ENCODE data around the gene CEACAM4. TPM values are rescaled to one million over a fixed set of nuclear protein-coding genes. Genes with fewer than 3 reads are reported as not detected.
"Not testable (repeated sequence)": the region's sequence is repeated elsewhere in the genome, so short reads cannot be mapped to it uniquely, and the experiment has no call there.

CEACAM4 gene
- total RNA-seq, 2 experiments from 2014 or later = 0.36 to 0.84 TPM

GRCh38 chr19:41668315-41668714, 41.4 kb upstream of the CEACAM4 start:
- H3K4me1 ChIP-seq (ENCODE audit: insufficient read depth, low read length) = no peaks in the 10 kb centered on the region
- H3K9me3 Mint-ChIP-seq = peaks cover 13% of the 10 kb centered on the region
- H3K36me3 Mint-ChIP-seq (ENCODE audit: low read depth) = no peaks in the 10 kb centered on the region
- ChIA-PET CTCF (no interaction called here), POLR2A (no interaction called here)
- no peaks in the 10 kb centered on the region for H3K4me1 Mint-ChIP-seq (ENCODE audit: low read depth)
- ATAC-seq (ENCODE audit: poor library complexity) = no peak
- DNase-seq = no peak
- TF ChIP-seq CTCF (IDR thresholded peaks at IDR 0.05) = no peak
- no peak overlapping the region for H3K4me3 Mint-ChIP-seq
- H3K27me3 ChIP-seq (ENCODE audit: control insufficient read depth in 1 of 2, insufficient read depth in 2 of 2, low read length in 2 of 2) = peaks cover 16 to 37% of the 10 kb centered on the region in 2 experiments
- H3K27ac Mint-ChIP-seq = no peak overlapping the region
- peaks cover 69% of the 10 kb centered on the region for H3K27me3 Mint-ChIP-seq
- no peak overlapping the region for H3K27ac ChIP-seq (ENCODE audit: low read depth in 1 of 2, low read length in 2 of 2)
- intact Hi-C loops (cut with DNase I, micrococcal nuclease) = no loop called here
- no peaks in the 10 kb centered on the region for H3K36me3 ChIP-seq (ENCODE audit: insufficient read depth, low read length)
- peaks cover 7 to 20% of the 10 kb centered on the region in 2 experiments for H3K9me3 ChIP-seq (ENCODE audit: control insufficient read depth in 1 of 2, insufficient read depth in 1 of 2, low read length in 2 of 2)
- no peak overlapping the region for H3K4me3 ChIP-seq (ENCODE audit: low read length)

- Histone ChIP-seq H3K4me1 (ENCODE audit: insufficient read depth, low read length) (no peaks in the 10 kb centered on the region), H3K27me3 (ENCODE audit: control insufficient read depth in 1 of 2, insufficient read depth in 2 of 2, low read length in 2 of 2) (peaks cover 16 to 24% of the 10 kb centered on the region in 2 experiments), H3K4me3 (ENCODE audit: low read length) (no peak overlapping the region), H3K9me3 (ENCODE audit: control insufficient read depth in 1 of 2, insufficient read depth in 1 of 2, low read length in 2 of 2) (peaks cover 7 to 20% of the 10 kb centered on the region in 2 experiments), H3K36me3 (ENCODE audit: insufficient read depth, low read length) (no peaks in the 10 kb centered on the region), H3K27ac (ENCODE audit: low read depth in 1 of 2, low read length in 2 of 2) (no peak overlapping the region)
- H3K27me3 Mint-ChIP-seq = peaks cover 64% of the 10 kb centered on the region
- no peak for DNase-seq
- no peaks in the 10 kb centered on the region for H3K4me1 Mint-ChIP-seq (ENCODE audit: low read depth)
- CTCF ChIA-PET = interaction anchor here (1.8 kb wide), 1 partner anchor 24 kb away, joined by 6 read pairs; no protein-coding TSS in a partner anchor
- TF ChIP-seq CTCF (IDR thresholded peaks at IDR 0.05) = no peak
- POLR2A ChIA-PET = no interaction called here
- ATAC-seq (ENCODE audit: poor library complexity) = no peak
- H3K36me3 Mint-ChIP-seq (ENCODE audit: low read depth) = no peaks in the 10 kb centered on the region
- intact Hi-C loops (cut with DNase I, micrococcal nuclease) = no loop called here
- H3K27ac Mint-ChIP-seq = no peak overlapping the region
- H3K4me3 Mint-ChIP-seq = no peak overlapping the region
- peaks cover 15% of the 10 kb centered on the region for H3K9me3 Mint-ChIP-seq
Observed at GRCh38 chr19:41666075-41666474, 39.2 kb upstream of the CEACAM4 start.

GRCh38 chr19:41657157-41657556, 30.3 kb upstream of the CEACAM4 start:
- Histone ChIP-seq H3K27ac (ENCODE audit: low read depth in 1 of 2, low read length in 2 of 2) (peak overlapping the region in 1 of 2 donors; percentile 48), H3K4me3 (ENCODE audit: low read length) (no peak overlapping the region), H3K9me3 (ENCODE audit: control insufficient read depth in 1 of 2, insufficient read depth in 1 of 2, low read length in 2 of 2) (peaks cover 4 to 14% of the 10 kb centered on the region in 2 experiments), H3K27me3 (ENCODE audit: control insufficient read depth in 1 of 2, insufficient read depth in 2 of 2, low read length in 2 of 2) (peaks cover 6 to 20% of the 10 kb centered on the region in 2 experiments), H3K36me3 (ENCODE audit: insufficient read depth, low read length) (no peaks in the 10 kb centered on the region), H3K4me1 (ENCODE audit: insufficient read depth, low read length) (peaks cover 13% of the 10 kb centered on the region)
- DNase-seq (peak in 3 of 14 experiments; percentile 40 to 64 (median 55)), ATAC-seq (ENCODE audit: poor library complexity) (peak; percentile 29)
- Mint-ChIP-seq H3K27me3 (peaks cover 68% of the 10 kb centered on the region), H3K27ac (no peak overlapping the region), H3K4me1 (ENCODE audit: low read depth) (peaks cover 7% of the 10 kb centered on the region), H3K9me3 (peaks cover 7% of the 10 kb centered on the region), H3K4me3 (no peak overlapping the region), H3K36me3 (ENCODE audit: low read depth) (no peaks in the 10 kb centered on the region)
- POLR2A ChIA-PET = interaction anchor here (1.1 kb wide), 1 partner anchor 15 kb away, joined by 4 read pairs; no protein-coding TSS in a partner anchor
- CTCF ChIA-PET = interaction anchor here (1.5 kb wide), 1 partner anchor 15 kb away, joined by 3 read pairs; no protein-coding TSS in a partner anchor
- intact Hi-C loops (cut with DNase I, micrococcal nuclease) = no loop called here
- TF ChIP-seq CTCF (IDR thresholded peaks at IDR 0.05) = no peak

GRCh38 chr19:41656756-41657155, 29.9 kb upstream of the CEACAM4 start:
- peak overlapping the region in 1 of 2 donors; percentile 48 for H3K27ac ChIP-seq (ENCODE audit: low read depth in 1 of 2, low read length in 2 of 2)
- H3K4me1 Mint-ChIP-seq (ENCODE audit: low read depth); H3K4me3 Mint-ChIP-seq; intact Hi-C loops (cut with DNase I, micrococcal nuclease); H3K4me3 ChIP-seq (ENCODE audit: low read length); H3K9me3 Mint-ChIP-seq; H3K36me3 Mint-ChIP-seq (ENCODE audit: low read depth); H3K27ac Mint-ChIP-seq; H3K36me3 ChIP-seq (ENCODE audit: insufficient read depth, low read length): not testable (repeated sequence)
- CTCF ChIA-PET = interaction anchor here (1.5 kb wide), 1 partner anchor 15 kb away, joined by 3 read pairs; no protein-coding TSS in a partner anchor
- peaks cover 6 to 23% of the 10 kb centered on the region in 2 experiments for H3K27me3 ChIP-seq (ENCODE audit: control insufficient read depth in 1 of 2, insufficient read depth in 2 of 2, low read length in 2 of 2)
- DNase-seq (peak in 4 of 14 experiments; percentile 15 to 74 (median 56)), ATAC-seq (ENCODE audit: poor library complexity) (peak; percentile 85)
- peaks cover 64% of the 10 kb centered on the region for H3K27me3 Mint-ChIP-seq
- POLR2A ChIA-PET = interaction anchor here (1.1 kb wide), 1 partner anchor 15 kb away, joined by 4 read pairs; no protein-coding TSS in a partner anchor
- peaks cover 4 to 14% of the 10 kb centered on the region in 2 experiments for H3K9me3 ChIP-seq (ENCODE audit: control insufficient read depth in 1 of 2, insufficient read depth in 1 of 2, low read length in 2 of 2)
- H3K4me1 ChIP-seq (ENCODE audit: insufficient read depth, low read length) = peaks cover 13% of the 10 kb centered on the region

All from CD4-positive, alpha-beta T cell (primary cell).